ENCODE results near the gene CAMK1D. TPM values are rescaled to one million over a fixed set of nuclear protein-coding genes. Genes with fewer than 3 reads are reported as not detected.

CAMK1D gene
- total and polyA plus RNA-seq, 2 of the 8 experiments (the other 6 are each of a cell fraction or from before 2014, with no cell fraction given): 3.5 to 10.6 TPM

DNA sequence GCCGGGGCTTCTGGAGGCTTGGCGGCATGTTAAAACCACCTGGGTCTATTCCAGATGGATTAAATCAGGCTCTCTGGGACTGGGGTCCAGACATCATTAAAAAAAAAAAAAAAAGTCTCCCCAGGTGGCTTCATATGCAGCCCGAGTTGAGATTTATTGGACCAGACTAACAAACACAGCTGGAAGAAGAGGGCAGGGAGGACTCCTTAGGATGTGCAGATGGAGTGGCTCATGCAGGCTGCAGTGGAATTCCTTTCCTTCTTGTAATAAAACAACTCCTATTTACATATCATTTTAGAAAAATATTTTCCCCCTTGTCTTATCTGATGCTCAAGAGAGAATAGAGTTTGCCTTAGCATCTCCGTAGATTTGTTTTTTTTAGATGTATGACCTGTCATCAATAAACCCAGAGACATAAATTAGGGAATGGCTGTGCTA, 238.1 kb downstream of the CAMK1D start:
- no peak overlapping the region for H3K4ac ChIP-seq (replicated peaks; ENCODE audit: insufficient read length, low read depth, low read length)
- H4K8ac ChIP-seq (ENCODE audit: extremely low read depth, insufficient read depth, low read length): no peak overlapping the region
- H2BK5ac ChIP-seq (ENCODE audit: low read depth, low read length): no peak overlapping the region
- H3K56ac ChIP-seq (replicated peaks; ENCODE audit: insufficient read length, low read depth, low read length): no peak overlapping the region
- FAIRE-seq (no peak), DNase-seq (ENCODE audit: low read depth in 1 of 2, low spot score in 2 of 2) (no peak)
- no peak overlapping the region for H2BK120ac ChIP-seq (replicated peaks; ENCODE audit: low read depth, low read length)
- no peaks in the 10 kb centered on the region for H3K23me2 ChIP-seq (ENCODE audit: low read depth, low read length)
- no peak overlapping the region for H3K14ac ChIP-seq (ENCODE audit: insufficient read length)
- H3K79me2 ChIP-seq (ENCODE audit: control insufficient read depth in 1 of 2, insufficient read depth in 2 of 2, low read length in 2 of 2): no peaks in the 10 kb centered on the region
- no peak overlapping the region for H3K27ac ChIP-seq (ENCODE audit: low read depth, low read length)
- no peaks in the 10 kb centered on the region for H3K27me3 ChIP-seq (replicated peaks in 1 of 4; ENCODE audit: control insufficient read depth in 3 of 4, extremely low read depth in 1 of 4, insufficient read depth in 3 of 4, low read length in 3 of 4)
- no peak overlapping the region for H2BK15ac ChIP-seq (ENCODE audit: low read length)
- no peak overlapping the region for H2AFZ ChIP-seq (ENCODE audit: low read length)
- no peaks in the 10 kb centered on the region for H3K4me1 ChIP-seq (replicated peaks in 1 of 4; ENCODE audit: control insufficient read depth in 3 of 4, insufficient read depth in 4 of 4, low read length in 3 of 4)
- no peaks in the 10 kb centered on the region for H3K79me1 ChIP-seq (ENCODE audit: low read depth, low read length)
- WGBS, 2 experiments (ENCODE audit: extremely low coverage in 1 of 2, insufficient coverage in 1 of 2, insufficient read length in 1 of 2, insufficient replicate concordance in 2 of 2, low coverage in 1 of 2, low lambda C conversion rate in 2 of 2, missing lambda C conversion rate in 1 of 2): 79% methylated on average over 4 of the region's 4 CpGs; no CpG with 5 or more reads in 1 of the 2 experiments
- ChIA-PET POLR2A (ENCODE audit: partially characterized antibody) (no interaction called here), CTCF (ENCODE audit: partially characterized antibody) (interaction anchor here (0.6 to 1.7 kb wide), 4 partner anchors 9 to 69 kb away, joined by 3 to 5 read pairs (median 4); no protein-coding TSS in a partner anchor)
- H2BK20ac ChIP-seq (ENCODE audit: low read length): no peak overlapping the region
- no peak overlapping the region for H3K18ac ChIP-seq (ENCODE audit: extremely low read depth, low read length)
- no peaks in the 10 kb centered on the region for H4K20me1 ChIP-seq (replicated peaks in 1 of 2; ENCODE audit: control insufficient read depth in 1 of 2, insufficient read depth in 2 of 2, low read length in 2 of 2)
- H3K4me2 ChIP-seq (ENCODE audit: insufficient read depth in 1 of 2, low read depth in 2 of 2, low read length in 2 of 2): no peak overlapping the region
- H4K5ac ChIP-seq (ENCODE audit: insufficient read length, low read depth, low read length): no peak overlapping the region
- H2BK12ac ChIP-seq (ENCODE audit: low read depth, low read length): no peak overlapping the region
- H3K9ac ChIP-seq (replicated peaks in 1 of 4; ENCODE audit: extremely low read depth in 1 of 4, low read depth in 3 of 4, low read length in 3 of 4): no peak overlapping the region
- no peaks in the 10 kb centered on the region for H3K9me3 ChIP-seq (ENCODE audit: insufficient read depth in 2 of 2, low read depth in 1 of 2, low read length in 1 of 2)
- H3K4me3 ChIP-seq (ENCODE audit: extremely low read depth in 1 of 4, insufficient read depth in 2 of 4, low read depth in 3 of 4, low read length in 4 of 4): no peak overlapping the region
- H2AK5ac ChIP-seq (ENCODE audit: low read depth, low read length): no peak overlapping the region
- no peak overlapping the region for H4K91ac ChIP-seq (replicated peaks; ENCODE audit: insufficient read length, low read length)
- H3K23ac ChIP-seq (ENCODE audit: insufficient read length): no peak overlapping the region
- H3K36me3 ChIP-seq (ENCODE audit: control insufficient read depth in 2 of 4, insufficient read depth in 4 of 4, low read length in 3 of 4): no peaks in the 10 kb centered on the region
- TF ChIP-seq CBX5 (IDR thresholded peaks at IDR 0.05; ENCODE audit: low read depth, low read length) (no peak), BACH1 (IDR thresholded peaks at IDR 0.05; ENCODE audit: low read length) (no peak), KDM1A (IDR thresholded peaks at IDR 0.05; ENCODE audit: borderline replicate concordance, low read length) (no peak), CBX8 (IDR thresholded peaks at IDR 0.05; ENCODE audit: borderline replicate concordance, low read depth, low read length) (no peak), TAF7 (optimal IDR thresholded peaks at IDR 0.05; ENCODE audit: borderline replicate concordance, low read depth, low read length) (no peak), SP1 (IDR thresholded peaks at IDR 0.05; ENCODE audit: low read depth, low read length) (no peak), SP4 (IDR thresholded peaks at IDR 0.05; ENCODE audit: low read length) (no peak), JUN (IDR thresholded peaks at IDR 0.05; ENCODE audit: low read depth, low read length) (no peak), TBP (IDR thresholded peaks at IDR 0.05; ENCODE audit: low read depth, low read length) (no peak), SUZ12 (IDR thresholded peaks at IDR 0.05; ENCODE audit: low read length) (no peak)
- TF ChIP-seq, protein P1, sequence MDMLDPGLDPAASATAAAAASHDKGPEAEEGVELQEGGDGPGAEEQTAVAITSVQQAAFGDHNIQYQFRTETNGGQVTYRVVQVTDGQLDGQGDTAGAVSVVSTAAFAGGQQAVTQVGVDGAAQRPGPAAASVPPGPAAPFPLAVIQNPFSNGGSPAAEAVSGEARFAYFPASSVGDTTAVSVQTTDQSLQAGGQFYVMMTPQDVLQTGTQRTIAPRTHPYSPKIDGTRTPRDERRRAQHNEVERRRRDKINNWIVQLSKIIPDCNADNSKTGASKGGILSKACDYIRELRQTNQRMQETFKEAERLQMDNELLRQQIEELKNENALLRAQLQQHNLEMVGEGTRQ (IDR thresholded peaks at IDR 0.05; ENCODE audit: low read length): no peak
- TF ChIP-seq, protein P2, sequence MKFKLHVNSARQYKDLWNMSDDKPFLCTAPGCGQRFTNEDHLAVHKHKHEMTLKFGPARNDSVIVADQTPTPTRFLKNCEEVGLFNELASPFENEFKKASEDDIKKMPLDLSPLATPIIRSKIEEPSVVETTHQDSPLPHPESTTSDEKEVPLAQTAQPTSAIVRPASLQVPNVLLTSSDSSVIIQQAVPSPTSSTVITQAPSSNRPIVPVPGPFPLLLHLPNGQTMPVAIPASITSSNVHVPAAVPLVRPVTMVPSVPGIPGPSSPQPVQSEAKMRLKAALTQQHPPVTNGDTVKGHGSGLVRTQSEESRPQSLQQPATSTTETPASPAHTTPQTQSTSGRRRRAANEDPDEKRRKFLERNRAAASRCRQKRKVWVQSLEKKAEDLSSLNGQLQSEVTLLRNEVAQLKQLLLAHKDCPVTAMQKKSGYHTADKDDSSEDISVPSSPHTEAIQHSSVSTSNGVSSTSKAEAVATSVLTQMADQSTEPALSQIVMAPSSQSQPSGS (IDR thresholded peaks at IDR 0.05; ENCODE audit: low read length): no peak

Measured in H1 (cell line).